Esophagus (tissue), 2 donors: Measurements from ENCODE around the gene CD14. TPM values are rescaled to one million over a fixed set of nuclear protein-coding genes. Genes with fewer than 3 reads are reported as not detected.
A peak's percentile ranks its signal among the peaks of the same experiment; 100 is the strongest.

ENCODE experiments used
- H3K27ac ChIP-seq, 2 donors: one replicate each; pipeline ENCODE4 v1.5.1; 2013; ENCODE audit warnings: low read depth in 2 of 2, mild to moderate bottlenecking in 2 of 2, inconsistent platforms in 1 of 2, low read length in 1 of 2, moderate library complexity in 1 of 2
- H3K27me3 ChIP-seq, 2 donors: one replicate each; pipeline ENCODE4 v1.6.1; 2013; ENCODE audit warnings: low read length in 2 of 2, control low read depth in 1 of 2, mild to moderate bottlenecking in 1 of 2; ENCODE audit not compliant: insufficient read depth in 2 of 2, control insufficient read depth in 1 of 2
- H3K36me3 ChIP-seq, 2 donors: one replicate each; pipeline ENCODE4 v1.6.1; 2013; ENCODE audit warnings: low read length in 1 of 2; ENCODE audit not compliant: control insufficient read depth in 2 of 2, insufficient read depth in 2 of 2
- H3K4me1 ChIP-seq, 2 donors: one replicate each; pipeline ENCODE4 v1.6.1; 2013; ENCODE audit warnings: low read length in 1 of 2; ENCODE audit not compliant: control insufficient read depth in 2 of 2, insufficient read depth in 2 of 2
- H3K4me3 ChIP-seq, 2 donors: one replicate each; pipeline ENCODE4 v1.5.1; 2013; ENCODE audit warnings: low read length in 2 of 2, mild to moderate bottlenecking in 2 of 2, low read depth in 1 of 2, moderate library complexity in 1 of 2
- H3K9me3 ChIP-seq, 2 donors: one replicate each; pipeline ENCODE4 v1.6.1; 2013; ENCODE audit warnings: mild to moderate bottlenecking in 2 of 2, low read depth in 1 of 2, low read length in 1 of 2, moderate library complexity in 1 of 2; ENCODE audit not compliant: control insufficient read depth in 2 of 2, insufficient read depth in 1 of 2
- WGBS, 2 donors: extraction: QIAGEN DNeasy Blood & Tissue Kit; methylation state at CpG; one replicate each; pipeline ENCODE4 v1.1.7; 2013; 5-methylcytosine and 5-hydroxymethylcytosine counted together
- polyA plus RNA-seq, 2 donors: library from polyadenylated mRNA; stranded (reverse); fragments of 200-250 nt; gene quantifications; one replicate each; pipeline ENCODE4 v1.2.3, GENCODE V29; 2013
- donor health status: healthy with polysubstance abuse.
- donor health status: Bipolar disorder and iron deficiency.

CD14 gene
- polyA plus RNA-seq, 2 donors: 7.4 to 14.3 TPM

DNA sequence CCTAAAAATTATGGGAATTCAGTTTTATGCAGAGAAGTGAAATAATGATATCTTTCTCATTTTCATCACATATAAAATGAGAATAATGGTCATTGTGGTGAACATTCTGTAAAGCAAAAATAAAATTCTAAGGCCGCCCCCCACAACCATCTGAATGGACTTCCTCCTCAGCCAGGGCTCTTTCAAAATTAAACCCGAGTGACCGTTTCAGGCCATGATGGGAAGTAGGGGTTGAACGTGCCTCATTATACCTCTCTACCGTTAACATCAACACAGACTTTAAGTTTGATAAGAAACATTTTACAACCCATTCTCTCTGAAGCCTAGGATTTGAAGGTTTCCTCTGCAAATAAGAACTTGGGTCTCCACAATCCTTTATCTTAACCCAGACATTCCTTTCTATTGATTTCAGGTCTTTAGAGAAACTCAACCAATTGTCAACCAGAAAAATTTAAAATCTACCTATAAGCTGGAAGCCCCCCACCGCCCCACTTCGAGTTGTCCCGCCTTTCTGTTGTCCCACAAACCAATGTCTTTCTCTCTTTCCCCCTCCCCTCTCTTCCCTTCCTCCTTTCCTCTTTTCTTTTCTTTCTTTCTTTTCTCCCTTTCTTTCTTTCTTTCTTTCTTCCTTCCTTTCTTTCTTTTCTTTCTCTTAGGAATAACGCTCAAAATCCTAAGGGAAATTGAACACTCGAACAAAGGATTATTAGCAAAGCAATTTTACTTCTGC is 4.6 kb upstream of the CD14 start:
- no peak overlapping the region for H3K4me3 ChIP-seq
- H3K9me3 ChIP-seq: no peaks in the 10 kb centered on the region
- peaks cover 0 to 3% of the 10 kb centered on the region in 2 donors for H3K36me3 ChIP-seq
- peaks cover 0 to 6% of the 10 kb centered on the region in 2 donors for H3K4me1 ChIP-seq
- 85 to 88% methylated on average over 10 of the region's 10 CpGs for WGBS, 2 donors
- H3K27ac ChIP-seq: no peak overlapping the region
- H3K27me3 ChIP-seq: no peaks in the 10 kb centered on the region

DNA sequence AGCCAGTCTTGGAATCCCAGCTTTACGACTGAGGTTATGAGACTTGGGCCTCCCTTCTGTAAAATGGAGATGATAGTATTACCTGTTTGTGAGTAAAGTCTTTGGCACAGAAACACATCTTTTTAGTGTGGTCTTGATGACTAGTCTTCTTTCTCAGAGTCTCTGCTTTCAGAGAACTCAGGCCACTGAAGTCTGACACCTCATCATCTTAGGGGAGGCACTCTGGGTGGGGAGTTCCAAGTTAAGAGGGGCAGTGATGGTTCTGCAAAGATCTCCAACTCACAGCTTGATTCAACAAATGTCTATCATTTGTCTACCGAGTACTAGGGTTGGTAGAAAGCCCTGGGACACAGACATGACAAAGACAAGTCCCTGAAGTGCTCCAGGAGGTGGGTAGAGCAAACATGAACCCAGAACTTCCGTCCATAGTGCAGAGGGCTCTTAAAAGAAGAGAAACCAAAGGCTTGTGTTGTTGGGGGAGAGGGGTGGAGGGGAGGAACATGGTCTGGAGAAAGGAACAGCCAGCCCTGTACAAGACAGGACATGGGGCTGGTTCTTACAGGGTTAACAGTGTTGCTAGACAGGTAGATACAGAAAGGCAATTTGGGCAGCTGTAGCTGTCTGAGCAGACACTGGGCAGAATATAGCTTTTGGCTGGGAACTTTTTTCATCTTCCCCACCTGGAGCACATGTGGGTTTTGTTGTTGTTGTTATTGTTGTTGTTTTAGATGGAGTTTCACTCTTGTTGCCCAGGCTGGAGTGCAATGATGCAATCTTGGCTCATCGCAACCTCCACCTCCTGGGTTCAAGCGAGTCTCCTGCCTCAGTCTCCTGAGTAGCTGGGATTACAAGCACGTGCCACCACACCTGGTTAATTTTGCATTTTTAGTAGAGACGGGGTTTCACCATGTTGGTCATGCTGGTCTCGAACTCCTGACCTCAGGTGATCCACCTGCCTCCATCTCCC is 2.6 kb upstream of the CD14 start:
- Histone ChIP-seq H3K4me3 (no peak overlapping the region), H3K4me1 (peaks cover 3 to 14% of the 10 kb centered on the region in 2 donors), H3K27me3 (no peaks in the 10 kb centered on the region), H3K27ac (no peak overlapping the region), H3K36me3 (no peaks in the 10 kb centered on the region), H3K9me3 (no peaks in the 10 kb centered on the region)
- 88 to 89% methylated on average over 8 of the region's 8 CpGs for WGBS, 2 donors

GRCh38 chr5:140634103-140634502 is 1.1 kb upstream of the CD14 start:
- Histone ChIP-seq H3K4me3 (no peak overlapping the region), H3K27ac (no peak overlapping the region), H3K27me3 (no peaks in the 10 kb centered on the region), H3K4me1 (peaks cover 3 to 14% of the 10 kb centered on the region in 2 donors), H3K36me3 (no peaks in the 10 kb centered on the region), H3K9me3 (no peaks in the 10 kb centered on the region)
- WGBS, 2 donors: 56 to 68% methylated on average over 3 of the region's 3 CpGs

GRCh38 chr5:140633501-140633900 is 526 bp upstream of the CD14 start:
- 88 to 90% methylated on average over 2 of the region's 2 CpGs for WGBS, 2 donors
- H3K36me3 ChIP-seq: no peaks in the 10 kb centered on the region
- H3K9me3 ChIP-seq: no peaks in the 10 kb centered on the region
- H3K4me1 ChIP-seq: peaks cover 3 to 14% of the 10 kb centered on the region in 2 donors
- no peaks in the 10 kb centered on the region for H3K27me3 ChIP-seq
- H3K27ac ChIP-seq: peak overlapping the region in 1 of 2 donors; percentile 82
- H3K4me3 ChIP-seq: no peak overlapping the region

DNA sequence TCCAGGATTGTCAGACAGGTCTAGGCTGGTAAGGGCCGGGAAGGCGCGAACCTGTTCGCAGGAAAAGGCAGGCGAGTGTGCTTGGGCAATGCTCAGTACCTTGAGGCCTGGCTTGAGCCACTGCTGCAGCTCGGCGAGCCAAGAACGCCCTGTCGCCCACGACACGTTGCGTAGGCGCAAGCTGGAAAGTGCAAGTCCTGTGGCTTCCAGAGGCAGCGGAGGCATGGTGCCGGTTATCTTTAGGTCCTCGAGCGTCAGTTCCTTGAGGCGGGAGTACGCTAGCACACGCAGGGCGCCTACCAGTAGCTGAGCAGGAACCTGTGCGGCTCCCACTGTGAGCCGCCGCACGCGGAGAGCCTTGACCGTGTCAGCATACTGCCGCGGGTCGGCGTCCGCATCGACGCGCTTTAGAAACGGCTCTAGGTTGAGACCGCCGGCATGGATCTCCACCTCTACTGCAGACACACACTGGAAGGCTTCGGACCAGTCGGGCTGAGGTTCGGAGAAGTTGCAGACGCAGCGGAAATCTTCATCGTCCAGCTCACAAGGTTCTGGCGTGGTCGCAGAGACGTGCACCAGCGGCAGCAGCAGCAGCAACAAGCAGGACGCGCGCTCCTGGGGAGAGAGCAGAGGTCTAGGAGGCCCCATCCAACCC is 482 bp downstream of the CD14 start:
- Histone ChIP-seq H3K36me3 (no peaks in the 10 kb centered on the region), H3K4me1 (peaks cover 3 to 14% of the 10 kb centered on the region in 2 donors), H3K9me3 (no peaks in the 10 kb centered on the region), H3K27me3 (no peaks in the 10 kb centered on the region), H3K27ac (peak overlapping the region; percentile 61 to 82), H3K4me3 (peak overlapping the region; percentile 51 to 59)
- WGBS, 2 donors: 0 to 1% methylated on average over 51 of the region's 51 CpGs

DNA sequence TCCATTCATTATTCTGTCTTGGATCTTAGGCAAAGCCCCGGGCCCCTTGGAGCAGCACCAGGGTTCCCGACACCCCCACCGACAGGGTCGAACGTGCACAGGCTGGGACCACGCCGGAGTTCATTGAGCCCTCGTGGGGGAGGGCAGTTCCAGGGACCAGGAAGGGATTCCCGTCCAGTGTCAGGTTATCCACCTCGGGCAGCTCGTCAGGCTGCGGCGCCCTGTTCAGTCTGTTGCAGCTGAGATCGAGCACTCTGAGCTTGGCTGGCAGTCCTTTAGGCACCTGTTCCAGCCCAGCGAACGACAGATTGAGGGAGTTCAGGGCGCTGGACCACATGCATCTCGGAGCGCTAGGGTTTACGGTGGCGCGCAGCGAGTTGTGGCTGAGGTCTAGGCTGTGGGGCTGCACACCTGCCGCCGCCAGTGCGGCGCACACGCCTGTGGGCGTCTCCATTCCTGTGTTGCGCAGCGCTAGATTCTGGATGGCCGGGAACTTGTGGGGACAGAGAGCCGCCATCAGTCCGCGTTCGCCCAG is 1.1 kb downstream of the CD14 start:
- peaks cover 3 to 14% of the 10 kb centered on the region in 2 donors for H3K4me1 ChIP-seq
- peak overlapping the region; percentile 61 to 82 for H3K27ac ChIP-seq
- H3K36me3 ChIP-seq: no peaks in the 10 kb centered on the region
- H3K27me3 ChIP-seq: no peaks in the 10 kb centered on the region
- 5 to 10% methylated on average over 36 of the region's 36 CpGs for WGBS, 2 donors
- H3K4me3 ChIP-seq: peak overlapping the region; percentile 51 to 59
- H3K9me3 ChIP-seq: no peaks in the 10 kb centered on the region

DNA sequence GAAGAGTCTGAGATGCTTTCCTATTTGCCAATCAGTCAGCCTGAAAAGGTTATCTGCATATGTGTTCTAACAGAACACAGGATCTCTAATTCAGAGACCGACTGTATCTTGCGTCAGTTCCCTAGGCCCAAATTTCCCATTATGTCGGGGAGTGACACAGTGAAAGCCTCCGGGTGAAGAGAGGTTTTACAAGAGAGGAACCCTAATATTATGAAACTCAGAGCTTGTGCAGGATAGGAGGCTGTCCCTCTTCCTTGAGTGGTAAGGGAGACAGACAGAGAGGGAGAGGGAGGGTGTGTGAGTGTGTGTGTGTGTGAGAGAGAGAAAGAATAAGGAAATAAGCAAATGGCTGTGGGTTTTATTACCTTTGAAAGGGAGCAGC is 1.9 kb downstream of the CD14 start:
- H3K27me3 ChIP-seq: no peaks in the 10 kb centered on the region

DNA sequence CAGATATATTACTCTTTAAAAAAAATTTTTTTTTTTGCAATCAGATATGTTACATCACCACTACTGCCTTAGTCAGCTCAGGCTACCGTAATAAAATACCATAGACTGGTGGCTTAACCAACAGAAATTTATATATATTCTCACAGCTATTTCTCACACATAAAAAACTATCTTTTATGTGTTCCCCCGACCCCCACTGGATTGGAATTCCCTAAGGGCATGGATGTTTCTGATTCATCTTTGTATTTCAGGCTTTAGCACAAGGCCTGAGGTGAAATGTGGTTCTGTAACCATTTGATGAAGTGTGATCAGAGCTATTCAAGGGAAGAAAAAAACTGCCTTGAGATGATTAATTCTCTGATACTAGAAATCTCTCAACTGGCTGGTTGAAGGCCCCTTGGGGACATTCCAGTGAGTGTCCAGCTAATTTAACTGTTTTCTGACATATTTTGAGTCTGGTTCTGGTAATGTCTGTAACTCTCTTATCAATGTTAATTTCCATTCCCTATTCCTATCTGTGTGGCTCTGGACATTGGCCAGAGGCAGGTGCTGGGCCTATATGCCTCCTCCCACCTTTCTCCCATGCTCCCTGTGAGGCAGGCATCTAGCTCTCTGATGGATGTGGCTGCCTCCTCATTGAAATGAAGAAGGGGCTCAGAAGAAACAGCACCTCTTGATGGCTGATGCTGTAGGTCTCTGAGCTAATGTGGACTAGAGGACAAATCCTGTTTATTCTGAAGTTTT is 2.5 kb downstream of the CD14 start:
- no peak overlapping the region for H3K4me3 ChIP-seq

More for the DNA sequence above, 1.9 kb downstream of the CD14 start:
- WGBS, 2 donors: 91 to 93% methylated on average over 4 of the region's 4 CpGs
- no peak overlapping the region for H3K4me3 ChIP-seq
- H3K36me3 ChIP-seq: no peaks in the 10 kb centered on the region
- H3K4me1 ChIP-seq: peaks cover 3 to 14% of the 10 kb centered on the region in 2 donors
- no peaks in the 10 kb centered on the region for H3K9me3 ChIP-seq
- no peak overlapping the region for H3K27ac ChIP-seq

More for the DNA sequence above, 2.5 kb downstream of the CD14 start:
- WGBS, 2 donors: 50 to 67% methylated on average over 2 of the region's 2 CpGs
- Histone ChIP-seq H3K4me1 (peaks cover 3 to 14% of the 10 kb centered on the region in 2 donors), H3K27me3 (no peaks in the 10 kb centered on the region), H3K9me3 (no peaks in the 10 kb centered on the region), H3K27ac (no peak overlapping the region), H3K36me3 (no peaks in the 10 kb centered on the region)
